ENCODE measurements around the gene PTPRH.

DNA sequence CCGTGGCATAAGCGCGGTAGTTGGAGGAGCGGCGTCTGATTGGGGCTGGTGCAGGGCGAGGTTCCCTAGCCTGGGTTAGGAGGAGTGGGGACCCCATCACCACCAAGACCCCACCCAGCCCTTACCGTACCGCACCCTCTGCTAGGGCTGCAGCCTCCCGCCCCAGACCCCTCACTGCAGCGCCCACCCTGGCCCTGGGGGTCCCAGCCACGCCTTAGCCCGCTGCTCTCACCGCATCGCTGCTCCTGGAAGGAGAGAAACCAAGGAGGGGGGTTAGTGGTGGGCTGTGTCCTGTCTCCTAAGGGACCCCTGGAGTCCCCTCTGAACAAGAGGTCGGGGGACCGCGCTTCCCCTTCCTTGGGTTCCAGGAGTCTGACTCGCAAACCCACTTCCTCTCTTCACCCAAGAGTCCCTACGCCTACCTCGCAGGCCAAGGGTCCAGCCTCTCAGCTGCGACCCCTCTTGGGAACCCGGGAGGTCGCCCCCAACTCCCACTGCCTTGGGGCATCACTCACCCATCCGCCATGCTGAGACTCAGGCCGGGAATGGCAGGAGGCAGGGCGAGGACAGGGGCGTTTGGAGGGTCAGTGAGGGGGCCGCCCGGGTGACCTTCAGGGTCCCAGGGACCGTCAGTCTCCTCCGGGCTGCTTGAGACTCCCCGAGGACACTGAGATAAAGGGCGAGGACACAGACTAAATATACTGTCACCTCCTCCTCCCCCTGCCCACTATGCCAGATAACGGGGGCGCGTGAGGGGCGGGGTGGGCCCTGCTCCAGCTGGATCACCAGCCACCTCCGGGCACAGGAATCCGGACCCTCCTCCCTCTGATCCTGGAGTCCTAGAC lies 52.0 kb downstream of the PTPRH start, which contains the start of gene TNNI3:
- no peak for TF ChIP-seq POLR2A (IDR thresholded peaks at IDR 0.05; ENCODE audit: low read length)
- TF ChIP-seq GATA1 (IDR thresholded peaks at IDR 0.05; ENCODE audit: low read depth, low read length), result no peak
